Activated CD4-positive, alpha-beta T cell treated with anti-CD3 and anti-CD28 coated beads, Interleukin-2, Interleukin-6, amounts not matched to agents 100 ng/mL and 50 ng/mL, durations not matched to agents 16 hours and 8 hours (primary cell): ENCODE data around the gene AFP.

ENCODE experiments used
- DNase-seq: peaks from one replicate; pipeline ENCODE4 v3.0.0-alpha.2; 2020

The AFP gene

DNA sequence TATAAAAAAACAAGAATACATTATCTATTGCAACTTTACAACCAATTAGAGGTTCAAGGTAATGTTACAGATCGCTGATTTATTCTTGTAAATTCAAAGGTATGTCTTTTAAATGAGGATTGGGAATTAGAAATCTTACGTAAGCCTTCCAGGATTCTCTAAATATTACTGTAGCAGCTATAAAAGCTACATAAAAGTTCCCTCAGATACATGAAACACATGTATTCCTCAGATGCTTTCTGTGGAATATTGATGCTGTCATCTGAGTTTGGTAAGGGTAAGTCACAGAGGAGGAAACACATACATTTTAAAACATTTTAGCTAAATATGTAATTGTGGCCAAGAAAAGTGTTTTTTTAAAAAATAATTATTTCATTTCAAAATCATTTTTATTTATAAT lies 3.4 kb downstream of the AFP start:
- no peak for DNase-seq

DNA sequence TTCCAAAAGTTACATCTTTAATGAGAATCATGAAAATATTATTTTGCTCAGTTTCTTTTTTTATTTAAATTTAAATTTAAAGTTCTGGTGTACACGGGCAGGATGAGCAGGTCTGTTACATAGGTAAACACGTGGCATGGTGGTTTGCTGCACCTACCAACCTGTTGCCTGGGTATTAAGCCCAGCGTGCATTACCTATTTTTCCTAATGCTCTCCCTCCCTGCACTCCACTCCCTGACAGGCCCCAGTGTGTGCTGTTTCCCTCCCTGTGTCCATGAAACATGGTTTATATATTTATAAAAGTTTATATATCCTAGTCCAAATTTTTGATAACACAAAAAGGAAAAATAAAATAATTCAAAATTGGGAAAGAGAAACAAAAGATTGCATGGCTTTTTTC lies 4.0 kb downstream of the AFP start:
- DNase-seq = no peak

DNA sequence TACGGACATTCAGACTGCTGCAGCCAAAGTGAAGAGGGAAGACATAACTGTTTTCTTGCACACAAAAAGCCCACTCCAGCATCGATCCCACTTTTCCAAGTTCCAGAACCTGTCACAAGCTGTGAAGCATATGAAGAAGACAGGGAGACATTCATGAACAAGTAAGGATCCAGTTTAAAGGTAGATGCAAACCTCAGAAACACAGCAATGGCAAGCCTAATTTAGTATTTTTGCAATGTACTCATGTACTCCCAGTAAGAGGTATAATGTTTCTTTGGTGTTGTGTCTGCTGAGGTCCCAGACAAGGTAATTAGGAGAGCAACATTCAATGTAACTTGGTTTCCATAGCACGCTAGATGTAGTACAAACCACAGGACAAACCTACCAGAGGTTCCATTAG lies 4.6 kb downstream of the AFP start:
- DNase-seq = no peak

DNA sequence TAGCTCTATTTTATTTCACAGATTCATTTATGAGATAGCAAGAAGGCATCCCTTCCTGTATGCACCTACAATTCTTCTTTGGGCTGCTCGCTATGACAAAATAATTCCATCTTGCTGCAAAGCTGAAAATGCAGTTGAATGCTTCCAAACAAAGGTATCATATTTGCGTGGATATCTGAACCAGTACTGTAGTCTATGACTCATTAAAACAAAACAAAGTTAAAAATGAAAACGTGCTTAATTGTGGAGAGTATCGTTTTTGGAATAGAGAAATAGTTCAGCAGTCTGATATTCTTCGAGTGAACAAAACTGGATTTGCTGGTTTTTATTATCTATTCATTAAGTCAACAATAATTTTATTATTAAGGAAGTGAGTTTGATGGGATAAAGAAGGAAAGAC lies 6.3 kb downstream of the AFP start:
- no peak for DNase-seq

DNA sequence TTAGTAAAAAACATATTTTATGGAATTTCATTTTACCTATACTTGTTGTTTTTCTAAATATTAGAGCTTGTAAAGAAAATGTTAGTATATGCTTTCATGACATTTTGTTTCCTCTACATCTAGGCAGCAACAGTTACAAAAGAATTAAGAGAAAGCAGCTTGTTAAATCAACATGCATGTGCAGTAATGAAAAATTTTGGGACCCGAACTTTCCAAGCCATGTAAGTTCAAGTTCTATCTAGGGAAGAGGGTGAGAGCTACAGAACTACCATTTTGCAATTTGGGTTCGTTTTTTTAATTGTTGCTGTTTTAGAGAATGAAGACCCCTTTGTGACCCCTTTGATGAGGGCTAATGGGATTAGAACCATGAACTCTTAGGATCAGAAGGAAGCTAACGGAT lies 7.2 kb downstream of the AFP start:
- no peak for DNase-seq

DNA sequence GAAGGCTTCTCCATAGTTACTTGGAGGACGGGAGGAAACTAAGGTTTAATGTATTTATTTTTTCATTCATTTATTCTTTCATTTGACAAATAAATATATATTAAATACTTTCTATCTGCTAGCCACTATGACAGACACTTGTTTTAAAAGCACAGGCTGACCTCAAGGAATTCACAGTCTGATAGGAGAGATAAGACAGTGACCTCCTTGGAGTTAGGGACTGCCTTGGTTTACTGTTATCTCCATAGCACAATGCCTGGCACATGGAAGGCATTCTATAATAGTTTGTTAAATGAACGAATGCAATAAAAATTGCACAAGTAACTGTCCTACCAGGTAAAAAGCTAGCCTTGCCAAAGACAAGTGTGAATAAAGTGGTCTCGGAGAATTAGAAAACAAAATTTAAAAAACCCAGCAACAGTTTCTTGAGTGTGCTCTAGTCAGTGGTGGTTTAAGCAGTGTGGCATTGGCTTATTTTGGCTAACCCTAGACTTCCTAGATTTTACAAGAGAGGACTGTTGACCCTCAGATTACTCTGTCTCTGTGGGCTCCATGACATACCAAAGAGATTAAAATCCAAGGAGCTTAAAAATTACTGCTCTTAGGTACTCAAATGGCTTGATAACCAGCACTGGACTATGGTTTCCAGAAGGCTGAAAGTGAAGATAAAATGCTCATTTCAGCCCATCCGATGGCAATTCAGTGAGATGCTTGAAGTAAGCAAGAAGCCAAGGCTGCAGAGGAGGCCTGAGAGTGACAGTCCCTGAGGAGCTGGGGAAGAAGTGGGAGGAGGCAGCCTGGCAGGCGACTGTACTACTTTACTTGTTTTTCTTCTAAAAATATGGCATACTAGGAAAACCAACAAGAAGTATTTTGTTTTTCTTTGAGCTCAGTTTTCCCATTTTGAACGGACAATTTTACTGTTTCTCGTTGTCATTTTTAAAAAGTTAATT lies 9.6 kb downstream of the AFP start:
- no peak for DNase-seq

DNA sequence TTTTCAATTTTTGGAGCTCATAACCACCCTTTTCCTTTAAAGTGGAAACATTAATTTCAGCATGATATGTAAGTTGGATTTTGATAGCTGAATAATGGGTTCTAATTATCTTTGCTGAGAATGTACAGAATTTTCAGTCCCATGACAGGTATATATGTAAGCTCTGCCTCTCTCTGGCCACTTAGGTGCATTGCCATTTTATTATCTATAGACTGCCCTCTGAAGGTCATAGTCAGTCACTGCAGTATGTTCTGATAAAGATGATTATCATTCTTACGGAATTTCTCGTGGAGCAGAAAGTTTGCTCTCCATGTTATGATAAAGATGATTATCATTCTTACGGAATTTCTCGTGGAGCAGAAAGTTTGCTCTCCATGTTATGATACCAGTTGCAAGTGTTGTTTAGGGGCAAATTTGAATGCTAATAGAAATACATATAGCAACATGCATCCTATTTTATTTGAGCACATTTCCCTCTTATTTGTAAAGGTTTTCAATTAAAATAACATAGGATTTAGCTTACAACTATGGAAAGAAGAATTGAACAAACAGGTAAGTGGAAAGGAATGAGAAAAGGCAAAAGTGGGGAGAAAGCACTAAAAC lies 10.4 kb downstream of the AFP start:
- DNase-seq = peak; percentile 59

DNA sequence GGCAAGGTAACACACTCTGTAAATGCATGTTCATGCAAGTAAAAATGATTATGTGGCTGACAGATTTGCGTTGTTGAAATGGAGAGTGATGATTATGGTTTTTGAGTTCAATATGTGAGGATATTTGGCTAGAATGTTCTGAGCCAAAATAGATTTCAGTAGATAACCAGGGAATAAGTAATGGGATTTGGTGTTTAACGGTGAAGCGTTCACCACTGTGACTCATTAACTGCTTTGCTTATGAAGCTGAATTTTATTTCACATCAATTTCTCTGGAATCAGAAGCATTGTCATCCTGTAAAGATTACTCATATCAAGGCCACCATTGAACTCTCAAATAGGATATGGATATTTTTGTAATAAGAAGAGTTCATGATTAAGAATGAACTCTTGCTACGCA lies 11.7 kb downstream of the AFP start:
- DNase-seq = peak; percentile 0

DNA sequence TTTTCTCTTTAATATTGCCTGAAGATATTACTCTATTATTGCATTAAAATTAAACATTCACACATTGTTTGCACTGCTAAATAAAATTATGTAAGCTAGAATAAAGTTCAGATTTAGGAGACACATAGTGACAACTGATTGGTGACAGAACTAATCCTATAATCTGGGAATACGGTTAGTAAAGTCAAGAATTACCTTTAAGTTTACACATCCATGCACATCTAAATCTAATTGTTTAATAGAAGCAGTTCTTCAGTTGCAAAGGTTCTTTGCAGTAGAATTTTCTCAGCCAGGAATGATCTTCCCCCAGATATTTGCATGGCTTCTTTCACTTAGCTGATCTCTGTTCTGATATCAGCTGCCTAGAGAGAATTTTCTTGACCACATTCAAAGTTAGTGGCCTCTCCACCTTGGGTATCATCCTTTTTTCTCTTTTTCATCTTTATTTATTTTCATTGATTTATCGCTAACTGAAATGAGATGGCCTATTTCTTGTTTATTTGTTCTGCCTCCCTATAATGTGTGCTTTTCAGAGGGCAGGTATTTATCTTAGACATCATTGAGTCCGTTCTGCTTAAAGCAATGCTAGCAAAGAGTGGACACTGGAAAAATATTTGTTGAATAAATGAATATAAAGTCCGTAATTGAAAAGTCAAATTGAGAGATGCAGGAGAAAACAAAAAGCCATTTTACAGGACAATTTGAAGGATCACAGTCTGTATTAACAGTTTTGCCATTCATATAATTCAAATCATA lies 12.6 kb downstream of the AFP start:
- no peak for DNase-seq

DNA sequence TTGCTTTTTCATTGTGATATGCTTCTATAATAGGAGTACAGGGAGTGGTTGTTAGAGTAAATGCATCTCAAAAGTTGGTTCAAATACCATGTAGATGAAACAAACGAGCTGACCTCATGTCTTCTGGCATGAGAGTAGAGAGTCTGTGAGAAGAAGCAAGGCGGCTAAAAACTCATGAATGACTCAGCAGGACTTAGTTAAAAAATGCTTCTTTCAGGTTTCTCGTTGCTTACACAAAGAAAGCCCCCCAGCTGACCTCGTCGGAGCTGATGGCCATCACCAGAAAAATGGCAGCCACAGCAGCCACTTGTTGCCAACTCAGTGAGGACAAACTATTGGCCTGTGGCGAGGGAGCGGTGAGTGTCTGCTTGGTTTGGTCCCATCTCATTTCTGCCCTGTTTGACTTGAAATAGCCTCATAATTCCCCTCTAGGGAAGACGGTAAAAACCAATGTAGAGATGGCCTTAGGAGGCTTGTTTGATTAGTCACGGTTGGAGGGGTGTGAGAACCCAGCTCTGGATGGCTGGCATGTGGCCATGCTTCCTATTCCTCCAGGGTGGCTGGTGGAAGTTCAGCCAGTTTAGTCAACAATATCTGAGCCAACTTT lies 14.5 kb downstream of the AFP start:
- DNase-seq = no peak

DNA sequence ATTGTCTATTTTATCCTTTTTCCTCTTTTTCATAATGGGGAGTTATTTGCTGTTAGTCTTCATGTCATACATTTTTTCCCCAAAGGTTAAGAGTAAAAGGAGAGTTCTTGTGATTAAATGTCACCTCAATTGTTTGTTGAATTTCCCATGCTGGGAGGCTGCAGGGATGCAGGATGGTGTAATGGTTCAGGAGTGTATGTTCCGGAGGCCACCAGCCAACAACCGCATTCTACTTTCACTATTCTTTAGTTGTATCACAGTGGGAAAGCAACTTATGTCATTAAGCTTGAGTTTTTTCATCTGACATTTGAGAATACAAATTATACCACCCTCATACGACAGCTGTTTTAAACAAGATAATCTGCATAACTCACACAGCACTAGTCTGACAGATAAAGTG lies 15.4 kb downstream of the AFP start:
- DNase-seq = no peak

DNA sequence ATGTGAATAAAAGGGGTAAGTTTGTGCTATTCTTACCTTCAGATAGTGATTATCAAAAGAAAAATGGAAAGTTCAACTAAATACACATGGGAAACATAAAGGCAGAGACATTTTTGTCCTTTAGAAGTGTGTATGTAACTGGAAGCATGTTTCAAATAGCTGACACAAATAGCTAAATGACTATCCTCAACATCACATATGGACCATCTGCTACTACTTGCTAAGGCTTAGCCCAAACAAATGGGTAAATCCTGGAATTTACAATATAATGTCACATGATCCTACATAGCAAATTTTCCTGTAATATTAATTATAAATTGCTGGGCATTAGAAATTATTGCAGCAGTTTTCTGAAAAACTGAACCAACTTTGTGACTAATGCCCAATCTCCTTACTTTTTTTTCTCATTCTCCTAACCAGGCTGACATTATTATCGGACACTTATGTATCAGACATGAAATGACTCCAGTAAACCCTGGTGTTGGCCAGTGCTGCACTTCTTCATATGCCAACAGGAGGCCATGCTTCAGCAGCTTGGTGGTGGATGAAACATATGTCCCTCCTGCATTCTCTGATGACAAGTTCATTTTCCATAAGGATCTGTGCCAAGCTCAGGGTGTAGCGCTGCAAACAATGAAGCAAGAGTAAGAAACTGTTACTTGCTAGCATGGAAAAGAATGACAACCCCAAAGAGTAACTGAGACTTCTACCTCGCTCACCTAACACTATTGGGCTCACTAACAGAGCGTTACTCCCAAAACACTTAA lies 16.1 kb downstream of the AFP start:
- no peak for DNase-seq

DNA sequence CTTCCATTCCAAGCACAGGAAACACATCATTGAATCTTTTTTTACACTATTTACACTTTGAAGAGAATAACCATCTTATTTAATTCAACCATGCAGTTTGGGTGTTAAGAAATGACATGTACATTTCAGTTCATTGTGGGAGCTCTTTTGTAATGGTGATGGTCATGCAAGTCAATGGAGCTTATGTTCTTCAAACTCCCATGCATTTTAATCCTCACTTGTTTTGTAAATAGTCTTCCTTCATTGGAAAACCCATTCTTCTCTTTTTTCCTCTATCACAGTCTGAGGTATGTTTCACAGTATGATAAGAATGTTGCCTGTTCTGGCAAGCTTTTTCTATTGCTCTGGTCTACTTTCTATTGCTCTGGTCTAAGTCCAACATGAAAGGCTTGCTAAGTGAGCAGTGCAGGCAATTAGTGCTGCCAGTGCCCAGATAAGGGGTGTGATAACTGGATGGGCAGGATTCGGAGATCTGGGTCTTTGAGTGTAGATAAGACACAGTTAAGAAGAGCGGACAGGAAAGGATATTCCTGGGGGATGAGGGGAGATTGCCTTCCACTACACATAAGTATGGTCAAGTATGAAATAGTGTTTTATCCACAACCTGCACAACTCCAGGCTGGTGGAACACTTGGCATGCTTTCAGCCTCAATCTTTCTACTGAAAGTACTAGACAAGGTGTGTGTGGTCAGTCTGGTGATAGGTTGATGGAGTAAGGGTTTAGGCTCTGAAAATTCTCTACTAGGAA lies 17.1 kb downstream of the AFP start:
- DNase-seq = no peak

DNA sequence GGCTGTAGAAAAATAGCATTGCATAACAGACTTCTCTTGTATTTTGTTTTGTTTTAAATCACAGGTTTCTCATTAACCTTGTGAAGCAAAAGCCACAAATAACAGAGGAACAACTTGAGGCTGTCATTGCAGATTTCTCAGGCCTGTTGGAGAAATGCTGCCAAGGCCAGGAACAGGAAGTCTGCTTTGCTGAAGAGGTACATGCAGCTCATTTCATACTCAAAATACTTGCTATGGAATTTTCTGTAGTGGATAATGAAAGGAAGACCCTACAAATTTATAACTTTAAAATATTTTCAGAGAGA lies 17.6 kb downstream of the AFP start:
- no peak for DNase-seq

DNA sequence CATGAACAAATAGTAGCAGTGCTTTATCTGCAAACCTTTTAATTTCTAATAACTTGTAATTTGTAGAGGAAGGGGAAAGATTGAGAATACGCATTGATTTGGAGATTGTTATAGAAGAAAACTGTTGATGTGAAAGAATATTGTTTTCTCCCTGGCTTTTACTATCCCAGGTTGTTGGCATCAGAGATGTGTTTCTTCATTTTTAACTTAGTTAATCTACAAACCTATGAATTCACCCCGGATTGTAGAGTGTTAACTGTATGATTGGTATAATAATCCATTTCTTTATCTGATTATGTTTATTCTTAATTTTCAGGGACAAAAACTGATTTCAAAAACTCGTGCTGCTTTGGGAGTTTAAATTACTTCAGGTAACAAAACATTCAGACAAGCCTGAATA lies 18.9 kb downstream of the AFP start:
- DNase-seq = no peak

DNA sequence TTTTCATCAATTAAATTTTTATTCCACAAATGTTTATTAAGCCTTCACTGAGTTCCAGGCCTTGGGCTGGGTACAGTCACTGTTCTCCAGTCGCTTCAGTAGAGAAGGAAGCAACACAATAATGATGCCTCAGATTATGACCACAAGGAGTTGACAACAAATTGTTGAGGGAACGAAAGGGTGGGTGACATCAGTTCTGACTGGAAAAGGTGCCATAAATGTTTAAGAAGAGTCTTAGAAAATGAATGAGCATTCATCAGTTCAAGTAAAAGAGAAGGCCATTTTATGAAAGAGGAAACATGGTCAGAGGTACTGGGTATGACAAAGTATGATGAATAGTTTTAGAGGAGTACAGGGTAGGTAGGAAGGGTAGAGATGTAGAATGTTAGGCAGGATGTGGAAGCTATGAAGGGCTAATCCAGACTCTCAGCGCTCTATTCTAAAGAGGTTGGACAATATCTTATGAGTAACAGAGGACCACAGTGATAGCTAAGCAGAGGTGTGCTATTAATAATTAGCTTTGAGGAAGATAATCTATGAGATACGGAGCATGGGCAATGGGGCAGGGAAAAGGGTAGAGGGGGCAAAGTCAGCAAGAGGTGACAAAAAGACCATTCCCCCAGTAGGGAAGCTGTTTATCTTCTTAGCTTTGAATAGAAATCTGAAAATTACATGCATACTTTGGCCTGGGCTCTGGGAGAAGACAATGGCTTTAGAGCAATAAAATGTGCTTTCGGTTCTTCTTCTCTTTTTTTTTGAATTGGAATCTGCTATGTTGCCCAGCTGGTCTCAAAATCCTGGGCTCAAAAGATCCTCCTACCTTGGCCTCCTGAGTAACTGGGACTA lies 20.4 kb downstream of the AFP start:
- DNase-seq = no peak

DNA sequence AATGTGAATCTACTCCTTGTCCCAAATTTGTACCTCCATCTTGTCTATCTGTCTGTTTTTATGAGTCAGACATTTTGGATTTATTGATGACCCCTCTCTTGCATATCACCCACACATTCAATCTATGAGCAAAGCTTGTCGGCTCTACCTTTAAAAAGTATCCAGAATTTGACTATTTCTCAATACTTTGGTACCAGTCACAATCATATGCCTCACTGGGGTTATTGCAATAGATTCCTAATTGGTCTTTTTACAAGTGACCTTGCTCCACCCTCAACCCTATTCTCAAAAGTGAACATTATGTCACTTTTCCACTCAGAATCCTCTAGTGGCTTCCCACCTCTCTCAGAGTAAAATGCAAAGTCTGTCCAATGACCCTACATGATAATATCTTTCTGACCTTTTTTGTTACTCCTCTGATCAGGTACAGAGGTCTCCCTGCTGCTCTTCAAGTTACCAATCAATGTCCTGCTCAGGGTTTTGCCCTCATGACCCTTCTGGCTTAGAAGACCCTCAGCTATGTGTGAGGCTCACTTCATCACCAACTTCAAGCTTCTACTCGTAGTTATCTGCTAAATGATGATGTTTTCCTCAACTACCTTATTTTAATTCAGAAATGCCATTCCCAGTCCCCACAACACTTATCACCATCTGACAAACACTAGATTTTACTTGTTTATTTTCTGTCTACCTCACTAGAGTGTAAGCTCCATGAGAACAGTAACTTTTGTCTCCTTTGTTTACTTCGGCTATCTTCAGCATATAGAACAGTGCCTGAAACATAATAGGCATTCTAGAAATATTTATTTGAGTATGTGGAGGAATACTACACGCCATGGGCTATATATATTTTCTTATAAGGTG lies 22.4 kb downstream of the AFP start:
- no peak for DNase-seq

DNA sequence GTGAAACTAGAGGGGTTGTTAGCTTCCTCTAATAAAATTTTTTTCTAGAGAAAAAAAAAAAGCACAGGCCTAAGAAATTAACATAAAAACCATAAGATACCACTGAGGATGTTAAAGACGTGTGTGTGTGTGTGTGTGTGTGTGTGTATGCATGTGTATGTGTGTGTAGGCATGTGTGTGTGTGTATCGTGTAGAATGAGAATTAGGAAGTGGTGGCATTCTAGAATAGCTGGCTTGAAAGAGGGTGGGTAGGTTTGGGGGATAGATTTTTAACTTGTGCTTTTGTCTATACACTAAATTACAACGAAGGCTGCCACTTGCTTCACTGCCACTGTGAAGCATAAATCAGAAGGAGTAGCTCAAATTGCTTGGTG lies 23.0 kb downstream of the AFP start:
- DNase-seq = no peak

DNA sequence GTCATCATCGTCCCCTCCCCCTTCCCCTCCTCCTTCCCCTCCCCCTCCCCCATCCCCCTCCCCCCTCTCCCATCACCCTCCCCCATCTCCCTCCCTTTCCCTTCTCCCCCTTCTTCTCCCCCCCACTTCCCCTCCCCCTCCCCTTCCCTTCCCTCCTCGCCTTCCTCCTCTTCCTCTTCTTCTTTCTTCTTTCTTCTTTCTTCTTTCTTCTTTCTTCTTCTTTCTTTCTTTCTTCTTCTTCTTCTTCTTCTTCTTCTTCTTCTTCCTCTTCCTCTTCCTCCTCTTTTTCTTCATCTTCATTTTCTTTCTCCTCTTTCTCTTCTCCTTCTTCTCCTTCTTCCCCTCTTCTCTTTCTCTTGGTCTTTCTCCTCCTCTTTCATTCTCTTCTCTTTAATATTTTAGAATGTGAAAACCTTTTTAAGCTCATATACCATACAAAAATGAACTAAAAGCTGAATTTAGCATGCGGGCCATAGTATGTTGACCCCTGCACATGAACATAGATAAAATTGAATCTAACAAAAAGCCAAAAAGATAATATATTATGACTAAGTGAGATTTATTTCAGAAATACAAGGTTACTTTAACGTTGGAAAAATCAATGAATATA lies 25.0 kb downstream of the AFP start:
- no peak for DNase-seq

DNA sequence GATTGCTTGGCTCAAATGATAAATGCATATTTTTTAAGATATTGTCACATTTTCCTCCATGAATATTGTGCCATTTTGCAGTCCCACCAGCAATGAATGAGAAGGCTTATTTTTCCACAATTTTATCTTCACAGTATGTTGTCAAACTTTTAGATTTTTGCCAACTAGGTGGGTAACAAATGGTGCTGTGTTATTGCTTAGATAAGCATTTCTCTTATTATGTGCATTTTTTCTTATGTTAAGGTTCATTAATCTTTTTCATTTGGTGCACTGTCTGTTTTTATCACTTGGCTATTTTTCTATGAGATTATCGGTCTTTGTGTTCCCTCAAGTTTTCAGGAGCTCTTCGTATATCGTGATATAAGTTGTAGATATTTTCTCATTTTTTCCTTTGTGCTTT lies 32.1 kb downstream of the AFP start:
- no peak for DNase-seq
